HepG2 (cell line): ENCODE measurements around the gene KIAA1755. TPM values are rescaled to one million over a fixed set of nuclear protein-coding genes. Genes with fewer than 3 reads are reported as not detected.
A peak's percentile ranks its signal among the peaks of the same experiment; 100 is the strongest.

Experiments
- ATAC-seq: fragments of 200-7000 bp; cut with Tn5 transposase; 3 replicates; pipeline ENCODE4 v1.9.1; 2020; ENCODE audit warnings: mild to moderate bottlenecking, moderate library complexity
- BruUV-seq: library from RNA; stranded (reverse); fragments of 400-500 nt; replicated peaks from 2 replicates; lab custom pipeline; 2021; lab: Mats Ljungman, UMichigan
- CTCF ChIA-PET: fragments of 300-600 bp; formaldehyde crosslinking; extraction: SDS; loops from one replicate; lab custom pipeline; 2021; ENCODE audit warnings: low total read pairs, inconsistent platforms, low intra/inter-chr PET ratio; lab: Yijun Ruan, JAX
- POLR2A ChIA-PET: fragments of 350-600 bp; sonication (Branson Sonifier 250); formaldehyde crosslinking; loops from one replicate; lab custom pipeline; 2020; ENCODE audit warnings: antibody characterized with exemption, inconsistent platforms; lab: Yijun Ruan, JAX
- DNase-seq: peaks from one replicate; pipeline ENCODE4 v3.0.0-alpha.2; 2015; ENCODE audit warnings: low spot score
- FAIRE-seq: peaks from 3 replicates; lab custom pipeline; 2011; peaks lifted over from hg19 to GRCh38; lab: Jason Lieb, UNC
- H2AFZ ChIP-seq: one replicate; pipeline ENCODE4 v1.6.1; 2011; ENCODE audit warnings: low read length, inconsistent platforms
- H3K27ac ChIP-seq: fragments of 300-600 bp; 3 replicates; pipeline ENCODE4 v1.8.0; 2011; ENCODE audit warnings: mixed run types, mild to moderate bottlenecking, mixed read lengths, low read length, inconsistent platforms; ENCODE audit not compliant: insufficient read depth; ENCODE audit errors: extremely low read length
- H3K27me3 ChIP-seq, 2 experiments: fragments of 200-600 bp in 1 of 2; 2 replicates in 1 of 2; 3 replicates in 1 of 2; pipeline versions ENCODE4 v1.6.0 to v1.8.0; 2011; ENCODE audit warnings: low read length in 2 of 2, mild to moderate bottlenecking in 2 of 2, moderate library complexity in 2 of 2, inconsistent platforms in 1 of 2; ENCODE audit not compliant: insufficient read depth in 2 of 2, control insufficient read depth in 1 of 2
- H3K36me3 ChIP-seq, 2 experiments: fragments of 200-600 bp in 1 of 2; replicated peaks in 1 of 2; 2 replicates in 1 of 2; 3 replicates in 1 of 2; pipeline versions ENCODE4 v1.5.1 to v1.8.0; 2011; ENCODE audit warnings: low read length in 2 of 2, inconsistent platforms in 1 of 2; ENCODE audit not compliant: insufficient read depth in 2 of 2, control insufficient read depth in 1 of 2
- H3K4me1 ChIP-seq: 2 replicates; pipeline ENCODE4 v1.5.1; 2012; ENCODE audit warnings: low read length, inconsistent platforms; ENCODE audit not compliant: insufficient read depth
- H3K4me2 ChIP-seq: 2 replicates; pipeline ENCODE4 v1.6.0; 2011; ENCODE audit warnings: low read depth, low read length, inconsistent platforms
- H3K4me3 ChIP-seq, 3 experiments: fragments of 200-600 bp in 1 of 3; sonication (generic), shearing (Covaris generic) in 1 of 3; replicated peaks in 1 of 3; 2 replicates each; pipeline ENCODE4 v1.5.1; 2011 to 2016; ENCODE audit warnings: low read length in 3 of 3, inconsistent platforms in 2 of 3, low read depth in 2 of 3, mild to moderate bottlenecking in 2 of 3, control low read depth in 1 of 3, mixed read lengths in 1 of 3; ENCODE audit not compliant: insufficient read depth in 1 of 3
- H3K79me2 ChIP-seq: one replicate; pipeline ENCODE4 v1.6.1; 2011; ENCODE audit warnings: low read length, inconsistent platforms; ENCODE audit not compliant: insufficient read depth
- H3K9ac ChIP-seq: 2 replicates; pipeline ENCODE4 v1.6.0; 2011; ENCODE audit warnings: mild to moderate bottlenecking, low read depth, low read length, inconsistent platforms; ENCODE audit not compliant: insufficient read depth
- H3K9me3 ChIP-seq: 2 replicates; pipeline ENCODE4 v1.5.1; 2012; ENCODE audit warnings: mild to moderate bottlenecking, low read length
- H4K20me1 ChIP-seq: 2 replicates; pipeline ENCODE4 v1.6.0; 2011; ENCODE audit warnings: inconsistent platforms, mild to moderate bottlenecking, low read length, moderate library complexity; ENCODE audit not compliant: insufficient read depth
- ATF7-NPFF ChIP-seq: sonication (generic); formaldehyde crosslinking; IDR thresholded peaks from 2 replicates; pipeline ENCODE4 v1.8.1; 2023; ENCODE audit warnings: mild to moderate bottlenecking, low read depth, missing genetic modification reagents, moderate library complexity
- ETV5 ChIP-seq: IDR thresholded peaks from 2 replicates; pipeline ENCODE4 v1.6.1; 2018; ENCODE audit warnings: missing biosample characterization, missing genetic modification reagents, inconsistent platforms, borderline replicate concordance
- FOSL1 ChIP-seq: sonication (generic); formaldehyde crosslinking; IDR thresholded peaks from 2 replicates; pipeline ENCODE4 v1.9.0; 2021; ENCODE audit warnings: missing genetic modification reagents, borderline replicate concordance
- FOXC1 ChIP-seq: sonication (generic); formaldehyde crosslinking; IDR thresholded peaks from 2 replicates; pipeline ENCODE4 v1.8.0; 2022; ENCODE audit warnings: mild to moderate bottlenecking, missing genetic modification reagents, borderline replicate concordance
- FOXJ3 ChIP-seq: sonication (generic); formaldehyde crosslinking; IDR thresholded peaks from 2 replicates; pipeline ENCODE4 v1.4.0; 2020; ENCODE audit warnings: missing genetic modification reagents, mild to moderate bottlenecking, borderline replicate concordance
- JUNB ChIP-seq: sonication (generic); formaldehyde crosslinking; IDR thresholded peaks from 2 replicates; pipeline ENCODE4 v1.8.0; 2022; ENCODE audit warnings: missing genetic modification reagents, mild to moderate bottlenecking, borderline replicate concordance
- PRMT3 ChIP-seq: sonication (generic); formaldehyde crosslinking; IDR thresholded peaks from 2 replicates; pipeline ENCODE4 v1.8.1; 2022; ENCODE audit warnings: low read depth, mild to moderate bottlenecking, moderate library complexity, missing genetic modification reagents, borderline replicate concordance
- RAD21 ChIP-seq: fragments of 450-650 bp; formaldehyde crosslinking; IDR thresholded peaks from 2 replicates; pipeline ENCODE4 v1.5.0; 2020; ENCODE audit warnings: mild to moderate bottlenecking
- SALL1 ChIP-seq: sonication (generic); formaldehyde crosslinking; IDR thresholded peaks from 2 replicates; pipeline ENCODE4 v1.8.0; 2022; ENCODE audit warnings: mild to moderate bottlenecking, missing genetic modification reagents
- TEAD3 ChIP-seq: optimal IDR thresholded peaks from 2 replicates; pipeline ENCODE3; 2016; ENCODE audit warnings: borderline replicate concordance
- ZNF44 ChIP-seq: sonication (generic); formaldehyde crosslinking; IDR thresholded peaks from 2 replicates; pipeline ENCODE4 v1.5.1; 2020; ENCODE audit warnings: mild to moderate bottlenecking, missing genetic modification reagents
- ZNF556 ChIP-seq: sonication (generic); formaldehyde crosslinking; IDR thresholded peaks from 2 replicates; pipeline ENCODE4 v1.4.0; 2020; ENCODE audit warnings: mild to moderate bottlenecking, missing genetic modification reagents, borderline replicate concordance
- ZNF614 ChIP-seq: IDR thresholded peaks from 2 replicates; pipeline ENCODE4 v1.6.1; 2018; ENCODE audit warnings: missing biosample characterization, missing genetic modification reagents, inconsistent platforms, borderline replicate concordance
- ZSCAN29 ChIP-seq: sonication (generic); formaldehyde crosslinking; conservative IDR thresholded peaks from 2 replicates; pipeline ENCODE4 v1.4.0; 2020; ENCODE audit warnings: mild to moderate bottlenecking, missing genetic modification reagents
- WGBS: methylation state at CpG from one replicate; pipeline ENCODE4 v1.1.6; 2017; ENCODE audit warnings: low lambda C conversion rate; 5-methylcytosine and 5-hydroxymethylcytosine counted together
- in situ Hi-C: cut with HindIII; loops from 2 replicates; pipeline ENCODE4 v1.10.0; 2017; ENCODE audit warnings: low pct_unique_long_range_greater_than_20kb; ENCODE audit not compliant: extremely low pct_ligation_motif_present
- intact Hi-C: fragments of 100-400 bp; cut with micrococcal nuclease; formaldehyde crosslinking; loops from one replicate; pipeline ENCODE4 v1.10.0; 2022; ENCODE audit not compliant: unreplicated experiment
- polyA plus RNA-seq, 8 experiments: library from polyadenylated mRNA; depleted of rRNA in 3 of 8; stranded (reverse) in 7 of 8; unstranded in 1 of 8; fragments of >200 nt; fragmentation: Illumina TruSeq in 4 of 8; extraction: Trizol in 4 of 8; gene quantifications; 2 replicates each; pipeline versions ENCODE4 v1.2.1 to v1.2.3, GENCODE V29; 2011 to 2016; ENCODE audit warnings: low read depth in 4 of 8, missing spikeins in 1 of 8, mixed read lengths in 1 of 8; ENCODE audit not compliant: insufficient read depth in 1 of 8
- total RNA-seq, 5 experiments: library from RNA; depleted of rRNA; stranded (reverse); fragments of >200 nt; fragmentation: Illumina TruSeq; extraction: Trizol; gene quantifications; 2 replicates each; pipeline ENCODE4 v1.2.3, GENCODE V29; 2016; ENCODE audit warnings: low read depth in 1 of 5
- TF ChIP-seq, protein P1 (sequence below): sonication (generic); formaldehyde crosslinking; IDR thresholded peaks from 2 replicates; pipeline ENCODE4 v1.4.0; 2020; ENCODE audit warnings: missing genetic modification reagents
- TF ChIP-seq, protein P2 (sequence below): sonication (generic); formaldehyde crosslinking; IDR thresholded peaks from 2 replicates; pipeline ENCODE4 v1.5.1; 2020; ENCODE audit warnings: missing genetic modification reagents, mild to moderate bottlenecking, borderline replicate concordance

The KIAA1755 gene
- total and polyA plus RNA-seq, 2 of the 13 experiments (the other 11 are each of a cell fraction or from before 2014, with no cell fraction given), result 0.04 TPM; not detected in 1

DNA sequence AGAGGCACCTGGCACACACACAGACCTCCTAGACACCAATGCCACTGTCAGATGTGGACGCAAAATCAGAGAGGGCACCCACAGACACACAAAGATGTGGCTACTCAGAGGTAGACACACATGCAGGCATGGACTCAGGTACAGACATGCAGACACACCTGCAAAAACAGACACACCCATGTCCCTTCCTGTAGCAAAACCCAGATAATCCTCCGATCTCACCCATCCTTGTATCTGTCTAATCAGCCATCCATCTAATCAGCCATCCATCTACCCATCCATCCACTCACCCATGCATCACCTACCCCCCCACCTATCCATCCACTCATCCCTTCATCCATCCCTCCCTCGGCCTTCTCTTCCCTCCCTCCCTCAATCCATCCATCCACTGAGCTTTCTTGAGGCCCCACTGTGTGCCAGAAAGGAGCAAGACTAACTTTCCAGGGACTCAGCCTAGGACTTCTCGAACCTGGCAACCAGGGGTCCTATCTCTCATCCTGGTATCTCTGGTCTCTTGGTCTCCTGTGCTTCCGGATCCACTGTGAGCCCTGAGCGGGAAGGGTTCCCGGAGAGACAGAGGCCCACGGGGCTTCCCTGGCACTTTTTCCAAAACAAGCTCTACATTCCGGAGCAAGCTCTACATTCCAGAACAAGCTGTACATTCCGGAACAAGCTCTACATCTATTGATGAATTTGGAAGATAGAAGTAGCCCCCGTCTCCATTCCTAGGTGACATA is 94.4 kb downstream of the KIAA1755 start (continued):
- TF ChIP-seq SALL1 (CRISPR knock-in tag) (0 out of 2 replicates have a peak, but pooled peaks have one; percentile 21), JUNB (CRISPR knock-in tag) (peak; percentile 7; the same call in 1 of the 2 replicates), ZNF614 (CRISPR knock-in tag) (no peak), FOSL1 (CRISPR knock-in tag) (no peak), FOXJ3 (CRISPR knock-in tag) (no peak)
- TF ChIP-seq, protein P1, sequence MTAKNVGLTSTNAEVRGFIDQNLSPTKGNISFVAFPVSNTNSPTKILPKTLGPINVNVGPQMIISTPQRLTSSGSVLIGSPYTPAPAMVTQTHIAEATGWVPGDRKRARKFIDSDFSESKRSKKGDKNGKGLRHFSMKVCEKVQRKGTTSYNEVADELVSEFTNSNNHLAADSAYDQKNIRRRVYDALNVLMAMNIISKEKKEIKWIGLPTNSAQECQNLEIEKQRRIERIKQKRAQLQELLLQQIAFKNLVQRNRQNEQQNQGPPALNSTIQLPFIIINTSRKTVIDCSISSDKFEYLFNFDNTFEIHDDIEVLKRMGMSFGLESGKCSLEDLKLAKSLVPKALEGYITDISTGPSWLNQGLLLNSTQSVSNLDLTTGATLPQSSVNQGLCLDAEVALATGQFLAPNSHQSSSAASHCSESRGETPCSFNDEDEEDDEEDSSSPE (CRISPR knock-in tag), result no peak
- TF ChIP-seq, all 625 proteins: peak for 8

DNA sequence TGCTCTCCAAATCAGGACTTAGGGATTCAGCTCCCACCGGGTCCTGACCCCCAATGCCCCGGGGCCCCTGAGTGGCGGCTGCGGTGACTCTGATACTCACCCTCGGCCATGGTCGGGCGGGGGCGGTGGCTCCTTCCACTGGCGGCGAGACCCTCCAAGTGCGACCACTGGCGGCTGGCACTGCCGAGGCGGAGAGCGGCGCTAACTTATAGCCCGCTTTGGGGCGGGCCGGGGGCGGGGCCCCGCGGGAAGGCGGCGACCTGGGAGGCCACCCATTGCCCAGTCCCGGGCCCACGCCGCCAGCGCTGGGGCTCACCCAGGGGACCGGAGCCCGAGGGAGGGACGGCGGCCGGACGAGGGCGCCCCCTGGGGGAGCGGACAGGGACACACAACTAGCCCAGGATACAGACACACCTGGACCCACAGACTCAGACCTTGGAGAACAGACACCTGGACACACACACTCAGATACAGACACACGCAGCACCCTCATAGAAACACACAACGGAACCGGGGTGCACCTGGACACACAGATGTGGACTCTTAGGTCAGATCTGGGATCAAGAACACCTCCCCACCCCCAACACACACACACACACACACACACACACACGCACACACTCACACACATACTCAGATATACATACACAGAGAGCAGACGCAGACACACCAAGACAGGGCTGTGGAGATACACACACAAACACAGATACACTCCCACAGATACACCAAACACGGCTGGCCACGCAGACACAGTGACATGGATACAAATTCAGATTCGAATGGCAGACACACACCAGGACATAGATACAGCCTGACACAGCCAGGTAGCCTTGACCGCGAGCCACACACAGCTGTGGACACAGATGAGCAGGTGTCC is 95.2 kb downstream of the KIAA1755 start, which contains the start of gene TGM2:
TGM2 (minus strand) TSS at position 182 of the 877 bp plus-strand sequence; CDS start at position 110, 72 bp downstream.
- DNase-seq, result peak; percentile 87
- BruUV-seq, result no TSS peak
- intact Hi-C loops, result loop anchor here (1.0 kb wide), 6 partner anchors 22 to 108 kb away; no protein-coding TSS in a partner anchor
- Histone ChIP-seq H3K9ac (peak within 1 kb of the TSS; percentile 59), H3K9me3 (no peaks in the 10 kb centered on the region), H4K20me1 (no peaks in the 10 kb centered on the region), H3K36me3 (no peaks in the 10 kb centered on the region; a peak in 2 of 5 replicates), H3K4me3 (peak within 1 kb of the TSS; percentile 57 to 82 (median 65)), H3K4me1 (peaks cover 87% of the 10 kb centered on the region), H3K27me3 (no peaks in the 10 kb centered on the region), H2AFZ (no peak within 1 kb of the TSS), H3K79me2 (no peaks in the 10 kb centered on the region), H3K4me2 (peak within 1 kb of the TSS; percentile 85), H3K27ac (no peak within 1 kb of the TSS)
- ChIA-PET POLR2A (interaction anchor here (1.8 to 5.0 kb wide), 5 partner anchors 21 to 92 kb away, joined by 5 to 37 read pairs (median 15); no protein-coding TSS in a partner anchor), CTCF (interaction anchor here (0.5 to 4.4 kb wide), 9 partner anchors 39 to 132 kb away, joined by 3 to 54 read pairs (median 6); partner anchors contain the start of gene TTI1)
- in situ Hi-C loops, result loop anchor here (5.0 kb wide), 1 partner anchor 108 kb away; no protein-coding TSS in a partner anchor
- 8% methylated on average over 36 of the region's 46 CpGs for WGBS
- ATAC-seq, result peak; percentile 90
- peak; percentile 77 for FAIRE-seq
- TF ChIP-seq ATF7-NPFF (CRISPR knock-in tag) (peak; percentile 65; the same call in 1 of the 2 replicates), ZNF556 (CRISPR knock-in tag) (peak; percentile 82; the same call in 1 of the 2 replicates), PRMT3 (CRISPR knock-in tag) (no peak), RAD21 (CRISPR knock-in tag) (peak; percentile 100), FOXC1 (CRISPR knock-in tag) (peak; percentile 75; the same call in 1 of the 2 replicates), ZNF44 (CRISPR knock-in tag) (0 out of 2 replicates have a peak, but pooled peaks have one; percentile 37), ZSCAN29 (0 out of 2 replicates have a peak, but pooled peaks have one; percentile 55), TEAD3 (CRISPR knock-in tag) (peak; percentile 56), ETV5 (peak; percentile 78)
- TF ChIP-seq, protein P2, sequence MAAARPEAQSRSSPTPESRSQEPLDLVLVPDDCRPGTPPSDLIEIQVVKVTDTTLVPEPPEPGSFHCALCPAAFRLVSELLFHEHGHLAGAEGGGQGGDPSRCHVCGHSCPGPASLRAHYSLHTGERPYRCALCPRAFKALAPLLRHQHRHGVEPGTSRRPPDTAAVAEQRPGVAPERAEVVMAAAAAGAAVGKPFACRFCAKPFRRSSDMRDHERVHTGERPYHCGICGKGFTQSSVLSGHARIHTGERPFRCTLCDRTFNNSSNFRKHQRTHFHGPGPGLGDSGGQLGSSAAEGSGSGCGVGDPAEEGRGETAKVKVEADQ (CRISPR knock-in tag), result peak; percentile 70
